ENCODE results near the gene USP33.
"Not testable (repeated sequence)": the region's sequence is repeated elsewhere in the genome, so short reads cannot be mapped to it uniquely, and the experiment has no call there.

USP33 gene

GRCh38 chr1:77678660-77679610 is 80.7 kb downstream of the USP33 start:
- Histone ChIP-seq H3K27me3 (ENCODE audit: insufficient read depth, low read length) (no peaks in the 10 kb centered on the region), H3K9ac (ENCODE audit: low read length) (no peak overlapping the region), H3K4me2 (ENCODE audit: low read length) (no peak overlapping the region), H3K27ac (ENCODE audit: low read depth, low read length, poor library complexity, severe bottlenecking) (no peak overlapping the region), H3K9me3 (ENCODE audit: low read length) (no peaks in the 10 kb centered on the region), H3K36me3 (ENCODE audit: insufficient read depth, low read length) (peaks cover 7% of the 10 kb centered on the region; the same call in 1 of the 2 replicates), H4K20me1 (ENCODE audit: insufficient read depth, low read length) (no peaks in the 10 kb centered on the region), H3K79me2 (ENCODE audit: insufficient read depth, low read length) (peaks cover 83% of the 10 kb centered on the region), H2AFZ (ENCODE audit: low read length) (no peak overlapping the region), H3K4me3 (ENCODE audit: low read depth, low read length, poor library complexity, severe bottlenecking) (no peak overlapping the region), H3F3A (ENCODE audit: insufficient read depth, low read length) (no peaks in the 10 kb centered on the region), H3K9me2 (ENCODE audit: low read depth, low read length) (no peaks in the 10 kb centered on the region), H3K4me1 (ENCODE audit: insufficient read depth, low read length, severe bottlenecking) (peaks cover 54% of the 10 kb centered on the region)
- TF ChIP-seq EZH2 (IDR thresholded peaks at IDR 0.05; ENCODE audit: borderline replicate concordance, low read length): no peak
- TF ChIP-seq, protein P1, sequence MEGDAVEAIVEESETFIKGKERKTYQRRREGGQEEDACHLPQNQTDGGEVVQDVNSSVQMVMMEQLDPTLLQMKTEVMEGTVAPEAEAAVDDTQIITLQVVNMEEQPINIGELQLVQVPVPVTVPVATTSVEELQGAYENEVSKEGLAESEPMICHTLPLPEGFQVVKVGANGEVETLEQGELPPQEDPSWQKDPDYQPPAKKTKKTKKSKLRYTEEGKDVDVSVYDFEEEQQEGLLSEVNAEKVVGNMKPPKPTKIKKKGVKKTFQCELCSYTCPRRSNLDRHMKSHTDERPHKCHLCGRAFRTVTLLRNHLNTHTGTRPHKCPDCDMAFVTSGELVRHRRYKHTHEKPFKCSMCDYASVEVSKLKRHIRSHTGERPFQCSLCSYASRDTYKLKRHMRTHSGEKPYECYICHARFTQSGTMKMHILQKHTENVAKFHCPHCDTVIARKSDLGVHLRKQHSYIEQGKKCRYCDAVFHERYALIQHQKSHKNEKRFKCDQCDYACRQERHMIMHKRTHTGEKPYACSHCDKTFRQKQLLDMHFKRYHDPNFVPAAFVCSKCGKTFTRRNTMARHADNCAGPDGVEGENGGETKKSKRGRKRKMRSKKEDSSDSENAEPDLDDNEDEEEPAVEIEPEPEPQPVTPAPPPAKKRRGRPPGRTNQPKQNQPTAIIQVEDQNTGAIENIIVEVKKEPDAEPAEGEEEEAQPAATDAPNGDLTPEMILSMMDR (IDR thresholded peaks at IDR 0.05; ENCODE audit: low read length): no peak

- H2AFZ ChIP-seq (ENCODE audit: low read length); H3K27me3 ChIP-seq (ENCODE audit: insufficient read depth, low read length); H3K9me3 ChIP-seq (ENCODE audit: low read length); H3K9me2 ChIP-seq (ENCODE audit: low read depth, low read length); H3F3A ChIP-seq (ENCODE audit: insufficient read depth, low read length); H3K36me3 ChIP-seq (ENCODE audit: insufficient read depth, low read length); H3K4me2 ChIP-seq (ENCODE audit: low read length); H3K4me3 ChIP-seq (ENCODE audit: low read depth, low read length, poor library complexity, severe bottlenecking); H4K20me1 ChIP-seq (ENCODE audit: insufficient read depth, low read length); H3K9ac ChIP-seq (ENCODE audit: low read length); H3K27ac ChIP-seq (ENCODE audit: low read depth, low read length, poor library complexity, severe bottlenecking): not testable (repeated sequence)
- Histone ChIP-seq H3K79me2 (ENCODE audit: insufficient read depth, low read length) (peaks cover 100% of the 10 kb centered on the region), H3K4me1 (ENCODE audit: insufficient read depth, low read length, severe bottlenecking) (peaks cover 75% of the 10 kb centered on the region)
Observed at GRCh38 chr1:77674807-77675206, 84.8 kb downstream of the USP33 start.

DNA sequence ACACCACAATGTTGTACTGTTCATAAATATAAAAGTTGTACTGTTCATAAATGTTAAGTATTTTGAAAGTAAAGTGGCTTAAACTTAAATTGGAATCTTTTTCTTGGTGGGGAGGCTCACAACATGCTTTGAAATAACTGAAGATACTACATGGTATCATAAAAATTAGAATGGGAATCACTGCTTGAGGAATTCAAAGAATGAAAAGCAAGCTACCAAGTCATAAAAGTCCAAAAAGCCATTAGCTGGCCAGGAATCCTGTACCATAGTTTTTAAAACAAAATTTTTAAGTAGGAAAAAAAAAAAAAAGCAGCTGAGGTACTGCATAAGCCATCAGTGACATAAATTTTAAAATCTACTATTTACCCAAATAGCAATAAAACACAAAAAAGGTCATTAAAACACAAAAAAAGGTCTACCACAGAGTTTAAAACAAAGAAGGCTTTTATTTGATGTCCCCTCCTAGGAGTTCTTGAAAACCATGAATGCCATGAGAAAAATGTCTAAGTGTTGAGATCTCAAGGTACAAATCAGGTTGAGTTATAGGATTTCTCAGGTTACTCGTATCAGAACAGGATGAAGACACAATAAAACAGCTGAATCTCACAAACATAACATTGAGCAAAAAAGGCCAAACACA is 85.8 kb downstream of the USP33 start:
- Histone ChIP-seq H3K4me2 (ENCODE audit: low read length) (no peak overlapping the region), H3K9me3 (ENCODE audit: low read length) (no peaks in the 10 kb centered on the region), H3K9ac (ENCODE audit: low read length) (no peak overlapping the region), H3K27me3 (ENCODE audit: insufficient read depth, low read length) (no peaks in the 10 kb centered on the region), H4K20me1 (ENCODE audit: insufficient read depth, low read length) (no peaks in the 10 kb centered on the region), H3K9me2 (ENCODE audit: low read depth, low read length) (no peaks in the 10 kb centered on the region), H3K4me1 (ENCODE audit: insufficient read depth, low read length, severe bottlenecking) (peaks cover 68% of the 10 kb centered on the region), H3K27ac (ENCODE audit: low read depth, low read length, poor library complexity, severe bottlenecking) (peak overlapping the region; percentile 75), H3K79me2 (ENCODE audit: insufficient read depth, low read length) (peaks cover 100% of the 10 kb centered on the region), H3K4me3 (ENCODE audit: low read depth, low read length, poor library complexity, severe bottlenecking) (no peak overlapping the region), H3K36me3 (ENCODE audit: insufficient read depth, low read length) (peaks cover 7% of the 10 kb centered on the region; the same call in 1 of the 2 replicates), H3F3A (ENCODE audit: insufficient read depth, low read length) (no peaks in the 10 kb centered on the region), H2AFZ (ENCODE audit: low read length) (no peak overlapping the region)
- TF ChIP-seq EZH2 (IDR thresholded peaks at IDR 0.05; ENCODE audit: borderline replicate concordance, low read length): no peak
- TF ChIP-seq, protein P1 (IDR thresholded peaks at IDR 0.05; ENCODE audit: low read length): no peak

Data from OCI-LY1 (cell line).